IPS-NIHi7 (cell line): Measurements from ENCODE around the gene BMPR1B.
"Not testable (repeated sequence)": the region's sequence is repeated elsewhere in the genome, so short reads cannot be mapped to it uniquely, and the experiment has no call there.

Experiments
- DNase-seq: peaks from one replicate; pipeline ENCODE4 v3.0.0; 2012; ENCODE audit warnings: mixed read lengths; ENCODE audit errors: extremely low spot score

Gene BMPR1B

DNA sequence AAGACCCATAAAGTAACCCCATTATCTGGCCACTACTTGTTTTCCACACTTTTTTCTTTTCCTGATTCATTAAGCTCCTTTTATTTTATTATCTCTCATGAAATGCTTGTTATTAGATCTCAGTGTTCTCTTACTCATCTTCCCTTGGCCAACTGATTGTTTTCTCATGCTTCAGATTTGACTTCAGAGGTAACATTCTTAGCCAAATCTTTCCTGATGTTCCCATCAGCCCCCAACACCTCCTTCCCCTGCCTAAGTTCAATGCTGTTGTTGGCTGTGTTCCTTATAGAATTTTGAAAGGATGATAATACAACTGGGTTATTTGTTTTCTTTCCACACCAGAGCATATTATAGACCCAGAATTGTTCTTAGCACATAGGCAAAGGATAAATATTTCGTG, 75.6 kb downstream of the BMPR1B start:
- DNase-seq = no peak

- DNase-seq = no peak
Observed at GRCh38 chr4:94834501-94834900, 76.7 kb downstream of the BMPR1B start.

- not testable (repeated sequence) for DNase-seq
Observed at GRCh38 chr4:94841166-94841863, 83.6 kb downstream of the BMPR1B start.

DNA sequence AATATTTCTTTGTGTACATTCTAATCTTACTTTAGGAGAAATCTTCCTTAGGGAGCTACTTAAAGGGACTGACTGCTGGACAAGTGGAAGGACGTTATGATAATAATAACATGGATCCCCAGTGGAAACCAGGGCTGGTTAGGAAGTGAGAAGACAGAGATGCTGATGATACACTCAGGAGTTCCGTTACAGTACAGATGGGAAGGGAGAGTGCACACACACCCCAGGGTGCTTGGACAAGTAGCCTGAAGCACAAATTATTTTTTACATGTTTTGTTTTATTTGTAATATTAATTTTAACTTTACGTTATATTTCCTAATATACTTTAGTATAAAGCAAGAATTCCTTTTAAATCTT, 84.1 kb downstream of the BMPR1B start:
- DNase-seq = no peak

DNA sequence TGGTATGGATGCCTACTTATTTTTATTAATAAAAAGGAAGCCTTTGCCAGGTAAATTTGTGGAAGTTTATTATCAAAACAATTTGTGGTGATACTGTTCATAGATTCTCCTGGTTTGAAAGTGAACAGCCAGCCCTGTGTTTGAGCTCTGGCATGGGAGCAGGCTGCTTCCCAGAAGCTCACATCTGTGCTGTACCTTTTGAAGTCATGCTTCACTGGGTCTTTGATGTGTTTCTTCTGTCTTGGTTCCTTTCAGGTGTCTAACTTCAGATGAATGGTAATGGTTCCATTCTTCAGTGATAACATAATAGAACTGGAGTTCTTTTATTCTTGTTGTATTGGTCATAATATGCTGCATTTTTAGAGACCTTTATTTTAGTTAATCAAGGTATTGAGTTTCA, 85.5 kb downstream of the BMPR1B start:
- no peak for DNase-seq

GRCh38 chr4:94848326-94848725, 90.6 kb downstream of the BMPR1B start:
- no peak for DNase-seq

DNA sequence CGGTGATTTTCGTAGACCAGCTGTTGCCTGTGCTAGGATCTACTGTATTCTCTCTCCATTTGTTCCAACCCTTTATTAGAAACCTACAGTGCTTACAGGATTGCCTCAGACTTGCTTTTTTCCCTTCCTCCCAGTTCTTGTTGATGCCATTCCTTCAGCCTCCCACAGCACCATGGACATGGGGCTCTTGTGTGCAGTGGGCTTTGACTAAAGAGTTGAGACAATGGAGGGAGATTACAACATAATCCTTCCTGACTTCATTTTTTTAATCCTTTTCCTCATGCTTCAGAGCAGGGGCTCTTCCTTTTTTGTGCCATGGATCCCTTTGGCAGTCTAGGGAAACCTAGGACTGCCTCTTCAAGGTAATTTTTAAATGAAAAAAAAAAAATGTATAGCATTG, 92.1 kb downstream of the BMPR1B start:
- DNase-seq = no peak

DNA sequence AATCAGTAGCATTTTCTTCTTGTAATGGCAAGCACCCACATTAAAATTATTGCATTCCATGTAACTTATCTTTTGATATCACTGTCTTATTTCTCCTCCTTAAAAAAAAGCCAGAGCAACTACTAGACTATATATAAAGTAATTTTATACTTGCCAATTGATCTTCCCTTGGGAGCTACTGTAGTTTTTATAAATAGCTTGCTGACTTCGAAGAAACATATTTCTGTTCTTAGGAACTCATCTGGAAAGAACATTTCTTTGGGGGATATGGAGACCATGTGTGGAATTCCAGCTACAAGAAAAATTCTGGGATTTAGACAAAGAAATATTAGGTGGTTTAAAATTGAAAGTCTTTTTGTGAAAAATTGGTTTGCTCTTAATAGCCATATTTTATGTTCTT, 94.9 kb downstream of the BMPR1B start:
- DNase-seq = no peak

DNA sequence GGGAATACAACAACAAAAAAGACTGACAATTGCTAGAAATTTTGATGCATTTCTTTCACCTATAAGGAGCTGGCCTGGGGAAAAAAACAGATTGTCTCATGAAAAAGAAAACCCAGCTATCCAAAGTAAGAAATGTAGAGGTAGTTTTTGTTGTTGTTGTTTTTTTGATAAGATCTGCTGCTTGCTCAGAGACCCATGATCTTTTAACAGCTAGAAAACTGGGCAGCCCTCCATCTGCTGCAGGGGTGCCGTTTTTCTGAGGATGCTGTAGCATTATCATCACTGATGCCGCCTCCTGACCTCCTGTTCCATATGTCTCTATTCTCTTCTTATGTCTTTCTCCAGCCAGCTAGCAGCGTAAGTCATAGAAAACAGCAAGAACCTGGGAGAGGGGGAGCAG, 98.3 kb downstream of the BMPR1B start:
- DNase-seq = no peak

- DNase-seq = no peak
Observed at GRCh38 chr4:94870146-94870545, 112.4 kb downstream of the BMPR1B start.

DNA sequence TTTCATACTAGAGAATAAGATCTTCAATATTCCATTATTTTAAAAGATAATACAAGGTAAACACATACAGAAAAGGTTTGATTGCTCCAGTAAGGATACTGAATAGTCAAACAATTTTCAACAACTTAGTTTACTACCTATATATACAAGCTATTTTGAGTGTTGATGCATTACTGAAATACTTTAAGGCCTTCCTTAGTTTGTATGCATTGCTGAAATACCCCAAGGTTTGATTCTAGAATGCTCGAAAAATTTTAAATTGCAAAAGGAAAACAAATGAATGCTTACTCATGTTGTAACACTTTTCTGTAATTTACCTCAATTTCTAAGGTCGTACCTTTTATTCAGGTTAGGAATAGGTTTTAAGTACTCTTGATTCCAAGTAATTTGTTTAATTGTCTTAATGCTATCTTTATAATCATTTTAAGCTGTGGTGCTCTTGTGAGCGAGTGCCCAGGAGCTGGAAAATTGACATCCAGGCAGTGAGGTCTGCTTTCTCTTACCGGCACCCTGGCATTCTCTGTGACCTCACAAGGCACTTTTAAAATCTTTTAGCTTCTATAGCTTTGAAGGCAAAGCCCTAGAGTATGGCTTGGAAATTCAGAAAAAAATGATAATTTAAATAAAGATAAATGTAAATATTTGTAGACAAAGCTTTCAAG, 114.0 kb downstream of the BMPR1B start:
- DNase-seq = no peak

GRCh38 chr4:94877973-94878372, 120.2 kb downstream of the BMPR1B start:
- DNase-seq = no peak

- no peak for DNase-seq
Observed at GRCh38 chr4:94880956-94881355, 123.2 kb downstream of the BMPR1B start.

DNA sequence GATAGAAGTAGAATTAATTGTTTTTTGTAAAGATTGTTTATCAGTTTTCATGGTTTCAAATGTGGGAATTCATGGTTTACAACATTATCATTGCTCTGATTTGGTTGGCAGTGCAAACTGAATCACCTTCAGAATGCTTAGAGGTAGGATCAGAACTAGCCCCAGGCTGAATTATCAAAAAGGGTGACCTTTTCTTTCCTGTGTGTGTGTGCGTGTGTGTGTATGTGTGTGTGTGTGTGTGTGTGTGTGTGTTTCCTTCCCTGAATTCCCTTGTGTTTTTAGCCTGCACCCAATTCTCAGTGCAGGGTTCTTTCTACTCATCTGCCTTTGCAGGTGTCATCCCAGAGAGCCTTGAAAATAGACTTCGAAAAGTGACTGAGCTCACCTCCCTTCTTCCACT, 125.0 kb downstream of the BMPR1B start:
- no peak for DNase-seq

DNA sequence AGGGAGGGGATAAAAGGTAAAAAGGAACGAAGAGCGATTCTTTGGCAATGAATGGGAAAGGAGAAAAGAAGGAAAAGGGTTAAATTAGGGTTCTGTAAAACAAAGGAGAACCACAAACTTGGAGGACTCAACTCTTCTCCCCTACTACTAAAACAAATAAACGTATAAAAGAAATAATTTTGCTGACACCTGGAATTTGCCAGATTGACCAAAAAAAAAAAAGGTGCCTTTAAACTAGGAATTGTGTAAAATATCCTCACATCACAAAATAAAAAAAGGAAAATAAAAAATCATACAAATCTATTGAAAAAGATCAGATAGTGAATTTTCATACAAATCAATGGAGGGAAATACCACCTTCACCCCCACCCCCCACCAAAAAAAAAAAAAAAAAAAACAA, 129.3 kb downstream of the BMPR1B start:
- no peak for DNase-seq

DNA sequence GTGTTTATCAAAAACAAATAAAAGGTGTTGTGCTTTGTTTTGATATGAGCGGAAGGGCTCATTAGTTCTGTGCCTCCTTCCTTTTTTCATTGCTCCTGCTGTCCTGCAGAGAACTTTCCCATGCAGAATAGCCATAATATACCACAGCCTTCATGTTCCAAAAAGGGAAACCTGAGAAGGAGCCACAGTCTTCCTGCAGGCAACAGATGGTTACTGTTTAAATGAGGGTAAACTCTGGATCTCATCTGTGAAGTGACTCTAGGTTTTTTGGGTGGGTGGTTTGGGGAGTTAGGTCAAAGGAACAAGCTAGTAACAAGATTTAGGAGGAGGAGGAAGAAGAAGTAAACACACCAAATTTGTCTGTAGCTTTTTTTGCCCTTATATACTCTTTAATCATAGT, 131.8 kb downstream of the BMPR1B start:
- no peak for DNase-seq

DNA sequence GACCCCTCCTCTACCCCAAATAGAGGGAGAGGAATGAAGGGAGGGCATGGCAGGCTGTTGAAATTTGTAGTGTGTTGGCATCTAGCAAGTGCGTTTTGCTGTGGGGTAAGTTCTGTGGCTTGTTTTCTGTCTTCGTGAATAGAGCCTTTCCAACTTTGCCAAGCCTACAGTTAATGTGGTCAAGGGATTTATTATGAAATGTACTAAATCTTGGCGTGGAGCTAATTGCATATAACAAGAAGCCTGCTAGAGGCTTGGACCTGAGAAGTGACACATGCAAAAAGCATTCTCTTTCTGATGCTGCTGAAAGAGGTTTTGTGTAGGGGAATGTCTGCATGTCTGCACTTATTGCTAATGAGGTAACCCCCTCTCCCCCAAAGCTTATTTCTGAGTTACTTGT, 132.2 kb downstream of the BMPR1B start:
- no peak for DNase-seq

GRCh38 chr4:94890579-94890978, 132.8 kb downstream of the BMPR1B start:
- no peak for DNase-seq

- DNase-seq = no peak
Observed at GRCh38 chr4:94892051-94892450, 134.3 kb downstream of the BMPR1B start.

DNA sequence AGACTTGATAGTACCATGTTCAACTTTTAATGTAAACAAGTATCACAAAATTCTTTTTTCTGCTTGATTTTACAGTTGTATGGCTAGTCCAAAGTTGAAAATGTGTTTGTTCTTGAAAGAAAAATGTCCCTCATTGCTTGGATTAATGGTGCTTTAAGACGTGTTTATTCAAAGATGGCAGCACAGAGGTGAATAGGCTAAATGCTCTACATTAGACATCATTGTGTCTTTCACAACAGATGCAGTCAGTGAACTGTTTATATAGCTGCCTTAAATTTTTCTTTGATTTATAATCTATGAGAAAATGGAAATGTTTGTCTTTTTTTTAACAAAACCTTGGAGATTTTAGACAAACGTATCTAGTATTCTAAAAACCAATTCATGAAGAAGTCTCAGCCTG, 137.3 kb downstream of the BMPR1B start:
- no peak for DNase-seq

DNA sequence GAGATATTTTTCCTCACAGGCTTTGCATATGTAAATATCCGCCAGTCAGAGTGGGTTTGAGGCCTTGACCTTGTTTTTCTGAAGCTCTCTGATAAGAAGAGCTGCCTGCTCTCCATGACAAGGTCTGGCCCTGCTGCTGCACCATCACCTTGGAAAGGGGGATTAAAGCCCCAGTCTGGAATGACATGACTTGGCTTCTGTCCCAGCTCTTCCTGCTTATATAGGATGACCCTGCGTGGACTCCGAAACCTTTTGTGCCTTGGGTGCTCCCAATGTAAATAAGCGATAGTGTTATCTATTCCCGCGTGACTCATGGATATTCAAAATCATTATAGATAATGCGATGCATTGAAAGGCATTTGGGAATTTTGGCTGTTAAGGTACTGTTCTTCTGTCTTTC, 139.3 kb downstream of the BMPR1B start:
- DNase-seq = peak; percentile 34

GRCh38 chr4:94905511-94905910, 147.8 kb downstream of the BMPR1B start:
- DNase-seq = no peak

DNA sequence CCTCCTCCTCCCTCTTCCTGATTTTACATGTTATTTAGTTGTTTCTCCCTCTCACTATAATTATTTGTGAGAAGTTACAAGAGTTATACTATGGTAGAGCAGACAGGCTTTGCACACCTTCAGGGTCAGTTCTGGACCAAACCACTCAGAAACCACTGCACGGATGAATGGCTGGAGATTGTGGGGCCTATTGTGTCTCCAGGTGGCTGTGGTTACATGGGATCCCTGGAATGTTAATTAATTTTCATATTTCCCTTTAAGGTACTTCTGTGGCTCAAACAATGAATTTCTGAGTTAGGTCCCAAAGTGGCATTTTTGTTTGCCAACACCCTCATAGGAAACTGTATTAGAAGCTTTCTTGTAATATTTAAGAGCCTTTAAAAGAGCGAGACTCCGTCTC, 151.9 kb downstream of the BMPR1B start:
- DNase-seq = no peak

- no peak for DNase-seq
Observed at GRCh38 chr4:94911106-94911505, 153.4 kb downstream of the BMPR1B start.
